ENCODE results near the gene SLC22A3.

The SLC22A3 gene

DNA sequence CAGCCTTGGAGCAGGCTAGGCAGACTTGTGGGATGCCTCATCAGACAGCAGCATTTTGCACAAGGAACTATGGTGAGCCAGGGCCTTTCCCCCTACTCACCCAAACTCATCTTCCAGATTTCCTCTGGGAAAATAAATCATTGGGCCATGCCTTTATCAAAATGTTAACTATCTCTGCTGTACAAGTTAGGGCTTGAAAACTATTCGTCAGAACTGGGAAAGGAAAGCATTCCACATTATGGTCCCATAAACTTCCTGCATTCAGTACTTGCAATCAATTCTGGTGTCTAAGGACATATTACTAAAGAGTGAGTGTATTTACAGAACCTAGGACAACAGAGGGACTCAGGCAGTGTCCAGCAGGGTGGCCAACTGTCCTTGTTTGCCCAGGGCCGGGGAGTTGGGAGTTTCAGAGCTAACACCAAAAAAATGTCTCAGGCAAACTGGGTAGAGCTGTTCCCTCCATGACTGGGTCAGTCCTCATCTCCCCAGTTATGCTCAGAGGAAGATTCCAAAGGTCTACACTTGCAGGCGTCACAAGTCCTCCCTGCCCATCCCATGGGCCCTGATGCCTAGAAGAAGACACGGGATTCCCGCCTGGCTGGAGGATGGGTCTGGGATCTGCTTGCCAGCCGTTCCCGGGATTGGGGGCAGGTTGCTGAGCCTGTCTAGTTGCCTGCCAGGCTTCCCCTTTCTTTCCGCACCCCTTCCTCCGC lies 72.2 kb downstream of the SLC22A3 start:
- Histone ChIP-seq H3K4me3 (ENCODE audit: low read depth, low read length) (no peak overlapping the region), H3K9ac (ENCODE audit: low read length) (no peak overlapping the region), H4K91ac (ENCODE audit: low read depth, low read length) (no peak overlapping the region), H2BK120ac (ENCODE audit: insufficient read depth, low read length, poor library complexity) (no peak overlapping the region), H3K4me2 (ENCODE audit: low read length) (no peak overlapping the region), H4K8ac (ENCODE audit: low read depth, low read length) (no peak overlapping the region), H3K23ac (ENCODE audit: low read length) (no peak overlapping the region), H3K4me1 (ENCODE audit: control insufficient read depth in 1 of 2, insufficient read depth in 2 of 2, low read length in 2 of 2) (no peaks in the 10 kb centered on the region), H3K36me3 (ENCODE audit: control insufficient read depth in 1 of 2, insufficient read depth in 2 of 2, low read length in 2 of 2) (no peaks in the 10 kb centered on the region), H3K18ac (ENCODE audit: low read length) (no peak overlapping the region), H3K79me2 (ENCODE audit: control insufficient read depth, insufficient read depth, low read length, poor library complexity) (no peaks in the 10 kb centered on the region), H2BK12ac (ENCODE audit: low read length) (no peak overlapping the region), H2AK5ac (ENCODE audit: low read length) (no peak overlapping the region), H3K4ac (ENCODE audit: low read depth, low read length) (no peak overlapping the region), H3K27me3 (ENCODE audit: insufficient read depth, low read length) (no peaks in the 10 kb centered on the region), H2AFZ (ENCODE audit: insufficient read depth, low read length, poor library complexity) (no peak overlapping the region), H3K14ac (ENCODE audit: low read length) (no peak overlapping the region), H3K79me1 (ENCODE audit: low read length) (no peaks in the 10 kb centered on the region), H3K27ac (ENCODE audit: low read depth, low read length) (no peak overlapping the region), H3K9me3 (ENCODE audit: insufficient read depth, low read depth, low read length) (no peaks in the 10 kb centered on the region), H4K12ac (ENCODE audit: low read depth, low read length) (no peak overlapping the region), H2BK5ac (ENCODE audit: low read depth, low read length, poor library complexity) (no peak overlapping the region)
- DNase-seq: no peak
- WGBS (ENCODE audit: extremely low coverage, insufficient coverage, insufficient read length): no CpG with 5 or more reads among the region's 9 CpGs

DNA sequence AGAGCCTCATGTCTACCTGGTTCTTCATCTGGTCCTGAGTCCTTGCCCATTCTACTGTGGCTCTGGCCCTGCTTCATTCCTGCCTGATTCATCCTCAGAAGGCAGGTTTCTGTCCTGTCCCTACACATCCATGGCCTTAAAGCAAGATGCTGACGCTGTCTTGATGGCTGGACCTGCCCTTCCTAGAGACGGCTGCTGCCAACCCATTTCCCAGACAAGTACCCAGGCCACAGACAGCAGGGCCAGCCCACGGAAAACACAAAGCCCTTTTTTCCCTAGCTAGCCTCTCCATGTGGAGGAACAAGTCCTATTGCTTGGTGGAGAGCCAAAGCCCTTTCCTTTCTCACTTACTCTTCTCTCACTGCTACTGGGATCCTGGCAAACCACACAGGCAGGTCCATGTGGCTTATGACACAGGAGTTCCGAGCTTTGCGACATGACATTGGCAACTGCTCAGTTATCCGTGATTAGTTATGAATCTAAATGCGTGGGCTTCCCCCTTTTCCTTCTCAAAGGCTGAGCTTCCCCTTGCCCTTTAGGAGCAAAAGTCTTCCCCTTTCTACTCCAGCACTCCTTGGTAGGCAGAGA lies 72.9 kb downstream of the SLC22A3 start:
- Histone ChIP-seq H3K27me3 (ENCODE audit: insufficient read depth, low read length) (no peaks in the 10 kb centered on the region), H2AFZ (ENCODE audit: insufficient read depth, low read length, poor library complexity) (no peak overlapping the region), H3K9ac (ENCODE audit: low read length) (no peak overlapping the region), H3K4me3 (ENCODE audit: low read depth, low read length) (no peak overlapping the region), H3K14ac (ENCODE audit: low read length) (no peak overlapping the region), H3K4ac (ENCODE audit: low read depth, low read length) (no peak overlapping the region), H4K12ac (ENCODE audit: low read depth, low read length) (no peak overlapping the region), H3K9me3 (ENCODE audit: insufficient read depth, low read depth, low read length) (no peaks in the 10 kb centered on the region), H4K8ac (ENCODE audit: low read depth, low read length) (no peak overlapping the region), H3K4me2 (ENCODE audit: low read length) (no peak overlapping the region), H4K91ac (ENCODE audit: low read depth, low read length) (no peak overlapping the region), H2BK12ac (ENCODE audit: low read length) (no peak overlapping the region), H3K36me3 (ENCODE audit: control insufficient read depth in 1 of 2, insufficient read depth in 2 of 2, low read length in 2 of 2) (no peaks in the 10 kb centered on the region), H2BK120ac (ENCODE audit: insufficient read depth, low read length, poor library complexity) (no peak overlapping the region), H3K27ac (ENCODE audit: low read depth, low read length) (no peak overlapping the region), H3K4me1 (ENCODE audit: control insufficient read depth in 1 of 2, insufficient read depth in 2 of 2, low read length in 2 of 2) (no peaks in the 10 kb centered on the region), H3K79me2 (ENCODE audit: control insufficient read depth, insufficient read depth, low read length, poor library complexity) (no peaks in the 10 kb centered on the region), H3K79me1 (ENCODE audit: low read length) (no peaks in the 10 kb centered on the region), H3K23ac (ENCODE audit: low read length) (no peak overlapping the region), H2BK5ac (ENCODE audit: low read depth, low read length, poor library complexity) (no peak overlapping the region), H2AK5ac (ENCODE audit: low read length) (no peak overlapping the region), H3K18ac (ENCODE audit: low read length) (no peak overlapping the region)
- DNase-seq: no peak
- no CpG with 5 or more reads among the region's 7 CpGs for WGBS (ENCODE audit: extremely low coverage, insufficient coverage, insufficient read length)

DNA sequence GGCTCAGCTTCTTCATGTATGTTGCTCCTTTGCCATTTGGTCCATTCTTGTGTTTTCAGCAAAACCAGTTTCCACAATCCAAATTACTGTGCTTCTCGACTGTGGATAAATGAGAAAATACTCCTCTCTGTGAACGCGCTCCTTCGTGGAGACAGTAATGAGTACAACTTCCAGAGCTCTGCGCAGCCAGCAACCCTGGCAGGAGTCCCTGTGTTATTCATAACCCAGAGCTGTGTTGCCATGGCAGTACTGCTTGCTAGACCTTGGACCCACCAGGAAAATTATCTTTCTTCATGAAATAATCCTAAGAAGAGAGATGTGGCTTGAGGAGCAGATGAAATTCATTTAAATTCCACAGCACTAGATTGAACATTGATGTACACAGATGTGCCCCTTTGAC lies 73.7 kb downstream of the SLC22A3 start:
- Histone ChIP-seq H2BK12ac (ENCODE audit: low read length) (no peak overlapping the region), H4K12ac (ENCODE audit: low read depth, low read length) (no peak overlapping the region), H4K91ac (ENCODE audit: low read depth, low read length) (no peak overlapping the region), H3K14ac (ENCODE audit: low read length) (no peak overlapping the region), H2BK5ac (ENCODE audit: low read depth, low read length, poor library complexity) (no peak overlapping the region), H3K4me1 (ENCODE audit: control insufficient read depth in 1 of 2, insufficient read depth in 2 of 2, low read length in 2 of 2) (no peaks in the 10 kb centered on the region), H3K9ac (ENCODE audit: low read length) (no peak overlapping the region), H3K4me2 (ENCODE audit: low read length) (no peak overlapping the region), H3K9me3 (ENCODE audit: insufficient read depth, low read depth, low read length) (no peaks in the 10 kb centered on the region), H3K79me2 (ENCODE audit: control insufficient read depth, insufficient read depth, low read length, poor library complexity) (no peaks in the 10 kb centered on the region), H3K79me1 (ENCODE audit: low read length) (no peaks in the 10 kb centered on the region), H3K27me3 (ENCODE audit: insufficient read depth, low read length) (no peaks in the 10 kb centered on the region), H3K18ac (ENCODE audit: low read length) (no peak overlapping the region), H4K8ac (ENCODE audit: low read depth, low read length) (no peak overlapping the region), H3K36me3 (ENCODE audit: control insufficient read depth in 1 of 2, insufficient read depth in 2 of 2, low read length in 2 of 2) (no peaks in the 10 kb centered on the region), H3K27ac (ENCODE audit: low read depth, low read length) (no peak overlapping the region), H3K23ac (ENCODE audit: low read length) (no peak overlapping the region), H3K4ac (ENCODE audit: low read depth, low read length) (no peak overlapping the region), H2AK5ac (ENCODE audit: low read length) (no peak overlapping the region), H2AFZ (ENCODE audit: insufficient read depth, low read length, poor library complexity) (no peak overlapping the region), H2BK120ac (ENCODE audit: insufficient read depth, low read length, poor library complexity) (no peak overlapping the region), H3K4me3 (ENCODE audit: low read depth, low read length) (no peak overlapping the region)
- WGBS (ENCODE audit: extremely low coverage, insufficient coverage, insufficient read length): no CpG with 5 or more reads among the region's 5 CpGs
- DNase-seq: no peak

DNA sequence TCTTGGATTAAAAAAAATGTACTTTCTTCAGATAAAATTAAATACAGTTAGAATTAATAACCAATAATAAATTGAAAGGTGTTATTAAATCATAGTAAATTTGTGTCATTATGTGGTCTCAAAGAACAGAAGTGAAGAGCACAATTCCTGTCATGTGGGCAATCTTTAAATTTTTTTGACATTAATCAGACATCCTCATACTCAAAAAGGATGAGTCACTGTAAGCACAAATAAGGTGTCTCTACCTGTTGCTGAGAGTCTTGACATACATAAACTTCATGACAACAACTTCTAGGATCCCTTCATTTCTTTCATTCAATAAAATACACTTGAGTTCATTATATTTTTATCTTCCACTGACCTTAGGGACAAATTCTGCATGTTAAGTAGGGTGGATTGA lies 76.1 kb downstream of the SLC22A3 start:
- no peak overlapping the region for H4K8ac ChIP-seq (ENCODE audit: low read depth, low read length)
- H3K27me3 ChIP-seq (ENCODE audit: insufficient read depth, low read length): no peaks in the 10 kb centered on the region
- no peak overlapping the region for H2BK120ac ChIP-seq (ENCODE audit: insufficient read depth, low read length, poor library complexity)
- no peaks in the 10 kb centered on the region for H3K9me3 ChIP-seq (ENCODE audit: insufficient read depth, low read depth, low read length)
- no peak overlapping the region for H4K12ac ChIP-seq (ENCODE audit: low read depth, low read length)
- H3K4me3 ChIP-seq (ENCODE audit: low read depth, low read length): no peak overlapping the region
- H3K4me1 ChIP-seq (ENCODE audit: control insufficient read depth in 1 of 2, insufficient read depth in 2 of 2, low read length in 2 of 2): no peaks in the 10 kb centered on the region
- H3K27ac ChIP-seq (ENCODE audit: low read depth, low read length): no peak overlapping the region
- H3K4ac ChIP-seq (ENCODE audit: low read depth, low read length): no peak overlapping the region
- H2AK5ac ChIP-seq (ENCODE audit: low read length): no peak overlapping the region
- no peak overlapping the region for H3K4me2 ChIP-seq (ENCODE audit: low read length)
- peak in 1 of 2 donors; percentile 64 for DNase-seq
- no peak overlapping the region for H3K14ac ChIP-seq (ENCODE audit: low read length)
- no peaks in the 10 kb centered on the region for H3K36me3 ChIP-seq (ENCODE audit: control insufficient read depth in 1 of 2, insufficient read depth in 2 of 2, low read length in 2 of 2)
- no peak overlapping the region for H3K23ac ChIP-seq (ENCODE audit: low read length)
- H3K79me1 ChIP-seq (ENCODE audit: low read length): no peaks in the 10 kb centered on the region
- H3K18ac ChIP-seq (ENCODE audit: low read length): no peak overlapping the region
- no peak overlapping the region for H2BK12ac ChIP-seq (ENCODE audit: low read length)
- H3K9ac ChIP-seq (ENCODE audit: low read length): no peak overlapping the region
- no peak overlapping the region for H2AFZ ChIP-seq (ENCODE audit: insufficient read depth, low read length, poor library complexity)
- no peak overlapping the region for H2BK5ac ChIP-seq (ENCODE audit: low read depth, low read length, poor library complexity)
- no peak overlapping the region for H4K91ac ChIP-seq (ENCODE audit: low read depth, low read length)
- no peaks in the 10 kb centered on the region for H3K79me2 ChIP-seq (ENCODE audit: control insufficient read depth, insufficient read depth, low read length, poor library complexity)
